K562 (cell line): Measurements from ENCODE around the gene NASP. TPM values are rescaled to one million over a fixed set of nuclear protein-coding genes. Genes with fewer than 3 reads are reported as not detected.

ENCODE experiments used
- CBFA2T3 ChIP-seq: fragments of 450-650 bp; IDR thresholded peaks from 2 replicates; pipeline ENCODE4 v1.6.1; 2017
- CTCFL ChIP-seq: IDR thresholded peaks from 2 replicates; pipeline ENCODE4 v1.6.1; 2011; ENCODE audit warnings: borderline replicate concordance, low read depth, mild to moderate bottlenecking, moderate library complexity, low read length; ENCODE audit not compliant: insufficient read depth, poor library complexity, severe bottlenecking
- EP300 ChIP-seq: IDR thresholded peaks from 2 replicates; pipeline ENCODE4 v1.6.1; 2012; ENCODE audit warnings: low read length, improper control_type of control experiment
- FOXK1 ChIP-seq: sonication (generic); formaldehyde crosslinking; IDR thresholded peaks from 2 replicates; pipeline ENCODE4 v1.8.0; 2022; ENCODE audit warnings: missing genetic modification reagents, mild to moderate bottlenecking, borderline replicate concordance
- HDAC3 ChIP-seq: fragments of 450-650 bp; IDR thresholded peaks from 2 replicates; pipeline ENCODE4 v1.6.1; 2018; ENCODE audit warnings: borderline replicate concordance, mild to moderate bottlenecking, moderate library complexity; ENCODE audit not compliant: partially characterized antibody
- HMGN3 ChIP-seq: IDR thresholded peaks from 2 replicates; pipeline ENCODE4 v1.6.1; 2011; ENCODE audit warnings: borderline replicate concordance, low read depth, mild to moderate bottlenecking, mixed read lengths, low read length; ENCODE audit not compliant: insufficient read length; ENCODE audit errors: extremely low read depth
- IRF1 ChIP-seq: sonication (generic); formaldehyde crosslinking; IDR thresholded peaks from 2 replicates; pipeline ENCODE4 v1.8.0; 2022; ENCODE audit warnings: missing genetic modification reagents, mild to moderate bottlenecking, borderline replicate concordance
- KDM5B ChIP-seq: fragments of 200-600 bp; sonication (generic); IDR thresholded peaks from 2 replicates; pipeline ENCODE4 v1.6.1; 2012; ENCODE audit warnings: low read depth, mild to moderate bottlenecking, moderate library complexity, low read length, control low read depth, inconsistent platforms; ENCODE audit not compliant: insufficient replicate concordance
- MAX ChIP-seq: sonication (generic); formaldehyde crosslinking; IDR thresholded peaks from 2 replicates; pipeline ENCODE4 v1.9.0; 2022; ENCODE audit warnings: mild to moderate bottlenecking, missing genetic modification reagents
- POU5F1 ChIP-seq: fragments of 150-350 bp; IDR thresholded peaks from 2 replicates; pipeline ENCODE4 v1.6.1; 2014; ENCODE audit warnings: borderline replicate concordance, low read length, low read depth, mild to moderate bottlenecking; ENCODE audit not compliant: partially characterized antibody
- RBBP5 ChIP-seq: fragments of 200-600 bp; sonication (generic); IDR thresholded peaks from 2 replicates; pipeline ENCODE4 v1.6.1; 2012; ENCODE audit warnings: borderline replicate concordance, mild to moderate bottlenecking, low read length, control low read depth, inconsistent platforms; ENCODE audit not compliant: insufficient read depth, poor library complexity, severe bottlenecking
- RFX1 ChIP-seq: fragments of 450-650 bp; IDR thresholded peaks from 2 replicates; pipeline ENCODE4 v1.6.1; 2016; ENCODE audit warnings: mild to moderate bottlenecking, moderate library complexity
- SMAD1 ChIP-seq: fragments of 150-350 bp; IDR thresholded peaks from 2 replicates; pipeline ENCODE4 v1.6.1; 2014; ENCODE audit warnings: low read length, low read depth; ENCODE audit not compliant: partially characterized antibody
- SMARCA4 ChIP-seq: fragments of 450-650 bp; IDR thresholded peaks from 2 replicates; pipeline ENCODE4 v1.6.1; 2016
- SMARCC2 ChIP-seq: fragments of 450-650 bp; IDR thresholded peaks from 2 replicates; pipeline ENCODE4 v1.6.1; 2017; ENCODE audit warnings: antibody characterized with exemption, moderate library complexity, mild to moderate bottlenecking, low read depth
- SNIP1 ChIP-seq: fragments of 450-650 bp; IDR thresholded peaks from 2 replicates; pipeline ENCODE4 v1.7.1; 2017; ENCODE audit warnings: low read depth, mild to moderate bottlenecking
- SRSF3 ChIP-seq: fragments of 200-400 bp; formaldehyde crosslinking; IDR thresholded peaks from 2 replicates; pipeline ENCODE4 v1.6.1; 2016; ENCODE audit warnings: mild to moderate bottlenecking, low read length, moderate library complexity; ENCODE audit not compliant: insufficient read depth
- WHSC1 ChIP-seq: IDR thresholded peaks from one replicate; pipeline ENCODE4 v1.6.1; 2012; ENCODE audit warnings: low read length, control low read depth, inconsistent platforms
- ZKSCAN8 ChIP-seq: fragments of 200-800 bp; sonication (Bioruptor generic); IDR thresholded peaks from 2 replicates; pipeline ENCODE4 v1.6.1; 2016; ENCODE audit warnings: missing genetic modification characterization, missing compliant biosample characterization
- ZNF134 ChIP-seq: fragments of 250-450 bp; sonication (Bioruptor Pico); conservative IDR thresholded peaks from 2 replicates; pipeline ENCODE4 v1.4.0; 2020
- ZNF347 ChIP-seq: fragments of 450-650 bp; formaldehyde crosslinking; IDR thresholded peaks from 2 replicates; pipeline ENCODE4 v1.4.0; 2020; ENCODE audit warnings: low read depth, mild to moderate bottlenecking, moderate library complexity
- ZNF561 ChIP-seq: fragments of 450-650 bp; formaldehyde crosslinking; conservative IDR thresholded peaks from 2 replicates; pipeline ENCODE4 v1.4.0; 2020; ENCODE audit warnings: mild to moderate bottlenecking, moderate library complexity
- polyA plus RNA-seq, 8 experiments: library from polyadenylated mRNA; depleted of rRNA in 4 of 8; stranded (reverse) in 5 of 8; unstranded in 3 of 8; fragments of >200 nt; fragmentation: Nextera tagmentation in 2 of 8; fragmentation: Illumina TruSeq in 1 of 8; extraction: Ambion mirVana in 2 of 8; extraction: Trizol in 1 of 8; gene quantifications; 2 replicates each; pipeline versions ENCODE4 v1.2.1 to v1.2.3, GENCODE V29; 2011 to 2014; ENCODE audit warnings: inconsistent platforms in 1 of 8, missing spikeins in 1 of 8
- total RNA-seq, 7 experiments: library from RNA; depleted of rRNA in 6 of 7; stranded (reverse); fragments of >200 nt in 6 of 7; fragmentation: Illumina TruSeq in 2 of 7; extraction: Trizol in 2 of 7; gene quantifications; 2 replicates each; pipeline versions ENCODE4 v1.2.1 to v1.2.3, GENCODE V29; 2011 to 2021; ENCODE audit warnings: low replicate concordance in 1 of 7

The NASP gene
- total and polyA plus RNA-seq, 9 of the 15 experiments (the other 6 are each of a cell fraction or from before 2014, with no cell fraction given), result 199 to 578 (median 419) TPM

GRCh38 chr1:45550401-45551351 lies 33.2 kb upstream of the NASP start, which contains the start of gene AKR1A1 (continued):
- TF ChIP-seq SMAD1 (peak; percentile 87), CBFA2T3 (no peak; the same call in 1 of the 2 replicates), ZNF561 (CRISPR knock-in tag) (no peak), RFX1 (no peak), SRSF3 (no peak), HMGN3 (peak; percentile 96), SMARCA4 (peak; percentile 12; the same call in 1 of the 2 replicates), CTCFL (no peak), ZNF347 (no peak), MAX (peak; percentile 99), SMARCC2 (no peak), POU5F1 (no peak), KDM5B (peak; percentile 94), IRF1 (CRISPR knock-in tag) (no peak; the same call in 1 of the 2 replicates), WHSC1 (no peak), ZNF134 (CRISPR knock-in tag) (no peak), SNIP1 (no peak), EP300 (peak; percentile 21; the same call in 1 of the 2 replicates), FOXK1 (CRISPR knock-in tag) (peak; percentile 4; the same call in 1 of the 2 replicates), HDAC3 (no peak), ZKSCAN8 (peak; percentile 50; the same call in 1 of the 2 replicates), RBBP5 (peak; percentile 88)
